NCI-H69 (cell line): ENCODE results near the gene IKBKE.

Experiments
- DNase-seq: peaks from one replicate; lab custom pipeline; 2025; lab: John Stamatoyannopoulos, UW

IKBKE gene

DNA sequence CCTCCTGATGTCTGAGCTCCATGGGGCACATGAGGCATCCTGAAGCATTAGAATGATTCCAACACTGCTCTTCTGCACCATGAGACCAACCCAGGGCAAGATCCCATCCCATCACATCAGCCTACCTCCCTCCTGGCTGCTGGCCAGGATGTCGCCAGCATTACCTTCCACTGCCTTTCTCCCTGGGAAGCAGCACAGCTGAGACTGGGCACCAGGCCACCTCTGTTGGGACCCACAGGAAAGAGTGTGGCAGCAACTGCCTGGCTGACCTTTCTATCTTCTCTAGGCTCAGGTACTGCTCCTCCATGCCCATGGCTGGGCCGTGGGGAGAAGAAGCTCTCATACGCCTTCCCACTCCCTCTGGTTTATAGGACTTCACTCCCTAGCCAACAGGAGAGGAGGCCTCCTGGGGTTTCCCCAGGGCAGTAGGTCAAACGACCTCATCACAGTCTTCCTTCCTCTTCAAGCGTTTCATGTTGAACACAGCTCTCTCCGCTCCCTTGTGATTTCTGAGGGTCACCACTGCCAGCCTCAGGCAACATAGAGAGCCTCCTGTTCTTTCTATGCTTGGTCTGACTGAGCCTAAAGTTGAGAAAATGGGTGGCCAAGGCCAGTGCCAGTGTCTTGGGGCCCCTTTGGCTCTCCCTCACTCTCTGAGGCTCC is 26.0 kb downstream of the IKBKE start:
- peak; percentile 69 for DNase-seq

DNA sequence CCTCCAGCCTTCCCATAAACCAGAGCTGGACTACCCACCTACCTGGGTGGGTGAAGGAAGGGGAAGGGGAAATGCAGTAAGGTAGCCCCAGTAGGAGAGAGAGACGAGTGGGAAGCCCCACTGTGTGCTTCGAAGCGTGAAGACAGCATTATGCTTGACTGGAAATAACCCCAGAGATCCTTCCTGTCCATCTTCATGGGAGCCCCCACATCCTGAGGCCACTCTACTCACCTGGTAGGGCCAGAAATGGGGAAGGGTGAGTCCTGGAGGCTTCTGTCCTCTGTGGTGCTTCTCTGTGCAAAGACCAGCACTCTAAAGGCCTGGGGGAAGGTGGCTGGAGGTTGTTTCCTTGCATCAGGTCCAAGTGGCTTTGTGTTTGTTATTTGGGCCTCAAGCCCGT is 27.1 kb downstream of the IKBKE start:
- DNase-seq: no peak

DNA sequence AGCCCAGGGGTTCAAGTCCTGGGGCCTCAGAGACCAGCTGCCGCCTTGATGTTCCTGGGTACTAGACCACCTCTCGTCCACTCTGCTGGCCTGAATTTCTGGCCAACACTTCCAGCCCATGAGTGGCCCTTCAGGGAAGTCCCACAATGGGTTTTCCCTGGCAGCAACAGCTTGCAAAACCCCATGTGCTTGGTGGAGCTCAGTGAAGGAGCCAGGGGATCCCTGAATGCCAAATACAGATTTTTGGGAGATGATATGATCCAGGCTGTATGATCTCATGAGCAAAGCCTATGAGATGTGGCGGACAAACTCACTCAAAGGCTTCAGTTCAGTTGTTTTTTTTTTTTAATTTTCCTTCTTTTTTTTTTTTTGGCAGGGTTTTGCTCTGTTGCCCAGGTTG is 27.5 kb downstream of the IKBKE start:
- no peak for DNase-seq

DNA sequence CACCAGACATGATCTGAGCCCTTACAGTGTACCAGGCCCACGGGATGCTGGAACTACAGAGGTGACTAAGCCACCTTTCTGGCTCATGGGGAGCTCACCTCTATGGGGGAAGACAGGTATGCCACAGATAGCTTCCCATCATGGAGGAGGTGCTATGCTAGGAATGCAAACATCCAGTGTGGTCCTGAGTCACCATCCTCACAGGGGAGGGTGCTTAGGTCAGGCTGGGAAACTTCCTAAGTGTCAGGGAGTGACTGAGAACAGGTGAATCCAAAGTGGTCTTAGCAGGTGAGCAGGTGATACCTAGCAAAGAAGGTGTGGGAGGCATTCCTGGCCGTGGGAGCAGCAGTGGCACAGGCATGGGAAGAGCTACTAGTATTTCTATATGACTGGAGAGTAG is 28.4 kb downstream of the IKBKE start:
- DNase-seq: no peak

DNA sequence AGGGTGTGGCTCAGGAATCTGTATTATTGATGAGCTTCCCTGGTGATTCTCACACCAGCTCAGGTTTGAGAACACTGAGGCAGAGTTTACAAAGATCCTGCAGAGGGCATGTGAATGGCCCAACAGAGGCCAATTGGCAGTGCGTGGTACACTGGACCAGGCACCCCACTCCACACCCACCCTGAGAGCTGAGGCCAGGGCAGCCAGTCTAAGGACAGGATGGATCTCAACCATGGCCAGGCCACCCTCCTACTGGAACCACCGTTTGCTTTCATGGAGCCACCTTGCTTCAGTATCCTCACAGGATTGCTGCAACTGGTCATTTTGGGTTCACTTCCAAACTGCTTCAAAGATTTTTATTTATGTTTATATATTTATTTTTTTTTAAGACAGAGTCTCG is 29.8 kb downstream of the IKBKE start:
- no peak for DNase-seq

DNA sequence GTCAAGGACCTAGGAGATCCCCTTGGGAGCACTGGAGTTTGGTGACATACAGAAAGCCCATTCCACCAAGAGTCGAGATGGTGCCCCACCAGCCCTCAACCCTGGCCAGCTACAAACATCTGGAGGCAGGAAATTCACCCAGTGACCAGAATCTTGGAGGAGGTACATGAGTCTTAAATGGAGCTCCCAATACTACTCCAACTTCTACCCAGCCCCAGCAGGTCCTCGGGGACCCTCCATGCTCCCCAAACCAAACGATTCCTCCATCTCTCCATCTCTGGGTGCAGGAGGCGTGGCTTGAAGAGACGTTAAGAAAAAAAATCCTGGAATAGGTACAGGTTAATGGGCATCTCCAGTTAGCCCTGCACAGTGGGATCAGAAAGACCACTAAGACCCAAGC is 31.6 kb downstream of the IKBKE start:
- DNase-seq: no peak

DNA sequence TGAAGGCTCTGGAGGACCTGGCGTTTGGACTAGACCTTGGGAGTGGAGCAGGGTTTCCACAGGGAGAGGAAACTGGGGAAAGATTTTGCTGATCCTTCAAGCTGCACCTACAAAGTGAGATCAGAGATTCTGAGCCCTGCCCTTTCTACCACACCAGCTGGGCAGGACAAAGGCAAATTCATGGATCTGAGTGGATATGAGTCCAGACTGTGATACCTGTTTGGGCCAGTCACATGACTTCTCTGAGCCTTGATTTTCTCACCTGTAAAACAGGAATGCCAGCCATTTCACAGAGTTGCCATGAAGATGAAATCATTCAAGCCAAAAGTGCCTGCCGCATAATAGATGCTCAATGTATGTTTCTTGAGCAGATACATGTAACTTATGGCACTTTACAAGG is 32.1 kb downstream of the IKBKE start:
- no peak for DNase-seq

DNA sequence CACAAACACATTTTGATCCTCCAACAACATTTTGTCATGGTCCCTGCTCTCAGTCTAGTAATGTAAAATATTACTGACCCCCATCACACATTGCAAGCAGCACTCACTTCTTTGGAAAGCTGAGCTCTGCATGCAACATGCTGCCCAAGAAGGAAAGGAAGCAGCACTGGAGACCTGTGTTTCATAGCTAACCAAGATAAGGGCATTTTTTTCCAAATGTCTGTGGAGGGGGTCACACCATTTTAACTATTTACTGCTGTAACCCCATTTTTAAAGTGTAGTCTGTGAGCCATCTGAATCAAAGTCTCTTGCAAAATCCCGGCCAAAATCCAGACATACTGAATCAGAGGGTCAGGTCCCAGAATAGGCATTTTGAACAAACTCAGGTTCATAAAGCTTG is 32.5 kb downstream of the IKBKE start:
- no peak for DNase-seq

DNA sequence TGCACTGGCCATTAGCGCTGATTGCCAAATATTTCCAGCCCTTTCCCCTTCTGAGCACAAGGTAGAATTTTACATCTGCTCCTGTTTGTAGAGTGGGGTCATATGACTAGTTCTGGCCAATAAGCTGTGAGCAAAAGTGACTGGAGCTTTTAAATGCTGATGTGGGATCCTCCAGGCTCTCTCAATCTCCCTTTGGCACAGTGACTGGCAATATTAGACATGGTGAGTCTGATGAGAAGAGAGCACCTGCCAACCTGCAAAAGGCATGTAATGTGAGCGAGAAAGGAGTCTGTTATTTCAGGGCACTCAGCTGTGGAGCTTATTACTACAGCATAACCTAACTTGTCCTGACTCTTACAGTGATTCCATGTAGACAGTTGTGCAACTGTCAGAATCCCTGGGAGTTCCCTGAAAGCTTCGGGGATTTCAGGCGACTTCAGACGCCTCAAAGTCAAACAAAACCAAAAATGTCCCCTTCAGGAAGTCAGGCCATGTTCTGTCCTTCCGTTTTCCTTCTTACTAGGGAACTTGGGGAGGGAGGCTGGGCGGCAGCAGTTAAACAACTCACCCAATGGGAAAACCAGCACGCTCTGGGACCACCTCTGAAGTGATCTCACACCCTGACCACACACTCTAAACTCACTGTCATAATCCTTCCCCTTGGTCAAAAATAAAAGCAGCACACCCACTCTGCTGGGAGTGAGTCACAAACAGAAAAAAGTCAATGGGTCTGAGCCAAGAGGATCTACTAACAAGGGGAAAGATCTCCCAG is 33.5 kb downstream of the IKBKE start:
- no peak for DNase-seq

DNA sequence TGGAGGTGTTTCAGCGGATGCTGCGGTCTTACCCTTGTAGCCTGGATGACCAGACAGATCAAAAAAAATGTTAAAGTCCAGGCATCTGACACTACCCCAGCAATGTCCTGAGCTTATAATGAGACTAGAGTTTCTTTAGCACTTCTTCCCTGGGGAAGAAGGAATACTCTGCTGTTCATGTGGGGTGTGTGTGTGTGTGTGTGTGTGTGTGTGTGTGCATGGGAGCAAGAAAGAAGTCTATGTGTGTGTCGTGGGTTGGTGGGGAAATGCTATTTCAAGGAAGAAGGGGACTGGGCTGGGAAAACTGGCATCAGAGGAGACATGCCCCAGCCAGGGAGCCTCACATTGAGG is 34.1 kb downstream of the IKBKE start:
- DNase-seq: no peak

DNA sequence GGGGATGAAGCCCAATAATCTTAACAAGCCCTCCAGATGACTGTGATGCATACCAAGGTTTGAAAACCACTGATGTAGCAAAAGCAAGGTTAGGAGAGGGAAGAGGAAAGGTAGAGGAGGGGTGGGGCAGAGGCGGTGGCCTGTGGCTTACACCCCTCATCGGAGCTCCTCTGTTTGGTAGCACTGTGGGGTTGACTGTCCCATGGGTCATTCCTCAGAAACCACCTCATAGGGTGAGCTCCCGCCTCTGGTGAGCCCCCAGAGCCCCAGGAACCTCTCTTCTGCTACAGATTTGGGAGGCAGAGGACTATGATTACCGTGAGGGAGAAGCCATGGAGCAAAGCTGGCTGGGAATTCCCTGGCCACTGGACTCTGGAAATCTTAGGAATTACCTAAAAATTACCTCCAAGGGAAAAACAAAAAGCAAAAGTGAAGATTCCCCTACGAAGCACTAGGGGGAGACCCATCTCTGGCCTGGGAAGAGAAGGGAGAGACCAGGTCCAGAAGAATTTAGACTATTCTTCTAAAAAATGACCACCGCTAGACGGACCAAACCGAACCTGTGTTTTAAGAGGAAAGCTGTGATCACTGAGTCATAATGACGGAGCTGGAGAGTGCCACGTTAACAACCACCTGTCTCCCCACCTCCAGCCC is 35.6 kb downstream of the IKBKE start:
- no peak for DNase-seq

DNA sequence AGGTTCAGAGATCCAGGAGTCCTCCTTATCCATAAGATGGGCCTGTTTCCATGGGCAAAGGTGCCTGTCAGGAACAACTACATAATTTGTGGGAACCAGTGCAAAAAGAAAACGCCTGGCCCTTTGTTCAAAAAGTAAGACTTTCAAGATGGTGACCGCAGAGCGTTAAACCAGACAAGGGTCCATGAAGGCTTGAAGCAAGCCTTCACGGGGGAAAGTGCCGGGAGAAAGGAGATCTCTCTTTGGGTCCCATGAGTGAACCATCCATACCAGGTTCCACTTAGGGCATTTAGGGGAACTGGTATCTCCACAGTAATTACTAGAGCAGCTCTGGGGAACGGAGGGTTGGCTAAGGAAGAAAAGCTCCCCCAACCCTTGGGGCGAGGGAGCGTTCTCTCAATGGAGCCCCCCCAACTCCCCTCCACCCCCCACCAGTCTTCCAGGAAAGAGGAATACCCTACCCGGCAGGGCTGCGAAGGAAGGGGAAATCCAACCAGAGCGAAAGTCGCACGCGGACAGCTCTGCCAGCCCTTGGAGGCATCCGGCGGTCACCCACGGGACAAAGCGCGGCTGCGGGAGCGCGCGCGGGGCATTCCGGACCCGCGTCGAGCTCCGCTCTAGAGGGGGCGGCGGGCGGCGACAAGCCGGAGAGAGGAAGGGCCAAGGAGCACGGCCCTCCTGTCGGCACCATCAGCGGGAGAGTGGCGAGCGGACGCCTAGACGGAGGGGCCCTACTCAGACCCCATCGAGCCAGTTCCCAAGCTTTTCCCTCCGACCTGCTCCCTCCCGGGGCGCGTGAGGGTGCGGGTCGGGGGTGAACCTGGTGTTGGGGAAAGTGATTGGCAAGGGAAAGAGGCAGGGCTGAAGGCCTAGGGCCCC is 36.4 kb downstream of the IKBKE start:
- DNase-seq: no peak

DNA sequence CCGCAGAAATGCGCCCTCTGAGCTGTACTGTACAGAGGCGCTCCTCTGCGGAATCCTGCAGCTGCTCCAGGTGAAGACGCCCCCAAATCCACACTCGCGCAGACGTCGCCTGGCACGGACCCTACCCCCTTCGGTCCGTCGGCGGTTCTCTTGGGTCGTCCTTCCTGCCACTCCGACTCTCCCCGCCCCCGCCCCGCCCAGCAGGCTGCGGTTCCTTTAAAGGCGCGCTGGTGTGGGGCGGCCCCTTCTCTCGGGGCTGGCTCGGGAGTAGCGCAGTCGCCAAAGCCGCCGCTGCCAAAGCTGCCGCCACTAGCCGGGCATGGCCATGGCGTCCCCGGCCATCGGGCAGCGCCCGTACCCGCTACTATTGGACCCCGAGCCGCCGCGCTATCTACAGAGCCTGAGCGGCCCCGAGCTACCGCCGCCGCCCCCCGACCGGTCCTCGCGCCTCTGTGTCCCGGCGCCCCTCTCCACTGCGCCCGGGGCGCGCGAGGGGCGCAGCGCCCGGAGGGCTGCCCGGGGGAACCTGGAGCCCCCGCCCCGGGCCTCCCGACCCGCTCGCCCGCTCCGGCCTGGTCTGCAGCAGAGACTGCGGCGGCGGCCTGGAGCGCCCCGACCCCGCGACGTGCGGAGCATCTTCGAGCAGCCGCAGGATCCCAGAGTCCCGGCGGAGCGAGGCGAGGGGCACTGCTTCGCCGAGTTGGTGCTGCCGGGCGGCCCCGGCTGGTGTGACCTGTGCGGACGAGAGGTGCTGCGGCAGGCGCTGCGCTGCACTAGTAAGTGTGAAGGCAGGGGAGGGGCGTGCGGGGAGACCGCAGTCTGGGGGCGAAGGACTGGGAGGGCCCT is 37.2 kb downstream of the IKBKE start, which contains the start of gene RASSF5:
RASSF5 (plus strand) TSS at position 248 of the 846 bp plus-strand sequence; CDS start at position 320, 72 bp downstream.
- peak; percentile 77 for DNase-seq

DNA sequence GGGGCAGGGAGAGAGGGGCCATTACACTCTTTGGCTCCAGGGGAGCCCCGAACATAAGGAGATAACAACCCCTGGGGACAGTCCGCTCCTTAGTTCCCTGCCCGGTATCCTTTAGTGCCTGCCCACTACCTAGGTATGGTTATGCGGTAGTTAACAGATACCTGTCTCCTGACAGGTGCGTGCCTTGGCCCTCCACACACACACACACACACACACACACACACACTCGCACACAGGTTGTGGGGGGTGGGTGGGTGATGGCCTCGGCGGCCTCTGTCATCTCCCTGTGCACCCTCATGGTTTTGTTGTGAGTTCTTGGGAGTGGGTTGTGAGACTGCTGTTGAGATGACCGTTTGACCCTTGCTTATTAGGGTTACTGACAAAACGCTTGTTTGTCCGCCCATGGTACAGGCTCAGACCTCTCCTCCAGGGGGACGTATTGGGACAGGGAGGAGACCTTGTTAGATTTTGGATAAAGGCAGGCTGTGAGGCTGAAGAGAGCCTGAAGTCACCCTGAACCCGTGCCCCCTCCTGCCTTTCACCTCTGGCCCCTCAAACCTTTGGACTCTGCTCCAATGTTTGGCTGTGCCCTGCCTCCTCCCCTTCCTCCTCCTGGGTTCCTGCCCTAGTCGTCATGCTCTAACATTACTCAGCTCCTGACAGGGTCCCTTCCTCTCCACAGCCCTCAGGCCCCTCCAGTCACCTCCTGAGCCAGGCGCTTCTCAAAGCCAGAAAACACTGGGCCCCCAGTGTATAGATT is 38.0 kb downstream of the IKBKE start:
- DNase-seq: no peak

DNA sequence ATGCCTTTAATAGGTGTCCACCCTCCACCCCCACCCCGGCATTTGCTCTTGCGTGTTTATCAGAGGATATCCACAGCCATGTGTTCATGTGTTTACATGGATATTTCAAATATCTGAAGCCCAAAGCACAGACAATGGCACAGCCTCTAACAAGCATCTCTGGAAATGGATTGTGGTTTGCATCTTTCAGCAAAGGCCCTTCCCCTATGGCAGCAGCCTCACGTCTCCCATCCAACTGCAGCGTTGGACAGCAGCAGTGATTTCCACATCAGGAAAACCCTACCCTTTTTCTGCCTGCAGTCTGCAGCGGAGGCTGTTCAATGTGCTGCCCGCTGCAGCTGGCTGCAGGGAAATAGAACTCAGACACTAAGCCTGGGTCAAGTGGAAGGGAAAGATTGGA is 38.7 kb downstream of the IKBKE start:
- no peak for DNase-seq

DNA sequence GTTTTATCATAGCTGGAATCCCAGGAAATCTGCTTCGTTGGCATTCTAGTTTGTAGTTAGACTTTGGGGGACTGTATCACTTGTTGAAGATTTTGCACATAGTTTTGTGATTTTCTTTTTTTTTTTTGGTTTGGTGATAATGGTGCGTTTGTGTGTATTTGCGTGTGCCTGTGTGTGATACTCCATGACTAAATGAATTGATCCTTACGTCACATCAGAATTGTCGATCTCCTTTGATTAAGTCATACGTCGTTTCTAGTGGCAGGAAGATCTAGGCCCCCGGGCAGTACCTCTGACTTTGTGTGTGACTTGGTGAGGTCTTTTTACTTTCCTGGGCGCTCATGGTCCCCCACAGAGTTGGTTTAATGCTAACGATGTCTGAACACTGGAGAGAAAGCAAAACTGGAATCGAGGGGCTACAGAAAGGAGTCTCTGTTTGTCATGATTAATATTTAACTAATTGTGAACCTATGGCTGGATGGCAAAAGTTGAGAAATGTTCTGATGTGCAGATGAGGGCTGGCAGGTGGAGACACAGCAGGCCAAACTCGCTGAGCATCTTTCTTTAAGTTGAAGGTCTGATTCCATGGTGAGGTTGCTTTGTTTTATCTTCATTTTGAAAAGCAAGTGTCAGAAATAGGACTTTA is 39.5 kb downstream of the IKBKE start:
- DNase-seq: no peak

DNA sequence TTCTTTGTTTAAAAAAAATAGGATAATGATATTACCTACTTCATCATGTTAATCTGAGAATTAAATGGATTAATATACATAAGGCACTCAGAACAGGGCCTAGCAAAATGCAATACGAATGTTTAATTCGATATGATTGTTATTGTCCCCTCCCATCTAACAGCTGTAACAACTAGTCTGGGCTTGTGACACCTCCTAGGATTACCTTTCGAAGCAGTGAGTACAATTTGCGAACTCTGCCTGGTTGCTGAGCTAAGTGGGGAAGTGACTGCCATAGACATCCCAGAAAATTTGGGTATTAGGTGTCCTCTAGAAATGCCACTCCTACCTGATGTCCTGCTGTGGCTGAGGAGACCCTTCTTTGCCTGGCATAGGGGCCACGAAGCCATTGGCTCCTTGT is 40.1 kb downstream of the IKBKE start:
- DNase-seq: no peak

DNA sequence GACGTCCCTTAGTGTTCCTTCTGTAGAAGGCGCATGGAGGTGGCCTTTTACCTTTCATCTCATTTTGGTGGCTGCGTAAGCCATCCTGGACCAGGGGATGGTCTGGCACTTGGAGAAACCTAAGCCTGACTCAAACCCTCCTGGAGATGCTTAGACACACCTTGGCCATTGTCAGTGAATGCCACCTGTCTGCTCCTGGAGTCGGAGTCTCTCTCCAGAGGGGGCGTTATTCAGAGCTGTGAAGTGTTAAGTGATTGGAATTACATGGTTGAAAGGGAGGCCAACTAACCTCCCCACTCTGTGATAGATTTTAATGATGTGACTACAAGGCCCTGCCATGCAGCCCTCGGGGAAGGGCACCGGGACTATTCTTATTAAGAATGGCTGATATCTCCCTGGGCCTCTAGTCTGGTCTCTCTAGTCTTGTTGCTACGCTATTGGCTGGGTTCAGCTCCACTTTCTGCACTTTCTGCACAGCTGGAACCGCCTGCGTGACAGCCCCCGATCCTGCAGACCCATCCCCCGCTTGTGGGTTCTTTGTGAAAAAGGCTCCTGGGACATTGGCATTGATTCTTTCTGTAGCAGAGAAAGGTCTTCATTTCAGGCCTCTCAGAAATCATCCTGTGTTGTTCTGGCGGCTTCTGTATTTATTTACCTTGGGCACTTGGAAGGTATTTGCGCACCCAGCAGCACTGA is 41.2 kb downstream of the IKBKE start:
- DNase-seq: peak; percentile 52

DNA sequence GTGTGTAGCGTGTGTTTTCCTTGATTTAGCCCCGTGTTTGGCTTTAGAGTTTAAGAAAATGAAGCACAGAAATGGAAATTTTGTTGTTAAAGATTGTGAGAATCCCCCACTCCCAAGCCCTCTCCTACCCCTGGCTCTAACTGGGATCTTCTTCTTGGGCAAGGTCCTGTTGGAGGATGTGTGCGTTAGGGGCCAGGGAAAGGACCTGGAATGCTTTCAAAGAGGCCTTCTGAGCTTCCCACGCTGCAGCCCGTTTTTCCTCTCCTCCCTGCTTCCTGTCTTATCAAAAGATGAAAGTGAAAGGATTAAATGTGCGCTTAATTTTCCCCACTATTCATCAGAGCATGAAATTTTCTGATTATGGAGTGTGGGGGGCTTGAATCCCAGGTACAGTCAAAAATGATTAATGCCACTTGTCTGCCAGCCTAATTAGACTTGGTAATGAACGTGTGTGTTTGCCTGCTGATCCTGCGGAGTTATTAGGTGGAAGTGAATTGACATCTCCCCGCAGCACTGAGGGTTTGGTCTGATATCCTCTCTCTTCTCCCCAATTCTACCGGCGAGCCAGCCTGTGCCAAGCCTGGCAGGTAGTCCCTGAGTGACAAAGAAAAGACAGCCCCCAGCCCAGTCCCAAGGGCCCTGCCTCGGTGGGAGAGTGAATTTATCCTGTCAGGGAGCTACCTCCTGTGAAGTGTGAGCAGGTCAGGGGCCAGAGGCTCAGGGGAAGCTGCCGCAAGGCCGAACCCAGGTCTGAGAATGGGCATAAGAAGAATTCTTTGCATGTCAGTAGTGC is 42.0 kb downstream of the IKBKE start:
- peak; percentile 49 for DNase-seq
